ENCODE measurements around the gene RBMXL2.

RBMXL2 gene

GRCh38 chr11:7088921-7089320 is at the start of gene RBMXL2:
RBMXL2 (plus strand) TSS chr11:7088998; CDS start chr11:7089121, 123 bp downstream.
- DNase-seq (ENCODE audit: insufficient read length, low spot score) (no peak), FAIRE-seq (no peak)
- TF ChIP-seq POLR2A (IDR thresholded peaks at IDR 0.05; ENCODE audit: low read depth, low read length): no peak

- no peak for FAIRE-seq
- TF ChIP-seq POLR2A (IDR thresholded peaks at IDR 0.05; ENCODE audit: low read depth, low read length): no peak
- no peak for DNase-seq (ENCODE audit: insufficient read length, low spot score)
Observed at GRCh38 chr11:7046474-7047175, 42.2 kb upstream of the RBMXL2 start.

GRCh38 chr11:7050191-7050590 is 38.6 kb upstream of the RBMXL2 start:
- no peak for DNase-seq (ENCODE audit: insufficient read length, low spot score)
- no peak for TF ChIP-seq POLR2A (IDR thresholded peaks at IDR 0.05; ENCODE audit: low read depth, low read length)
- FAIRE-seq: no peak

GRCh38 chr11:7056828-7057513 is 31.8 kb upstream of the RBMXL2 start:
- FAIRE-seq: no peak
- no peak for DNase-seq (ENCODE audit: insufficient read length, low spot score)
- no peak for TF ChIP-seq POLR2A (IDR thresholded peaks at IDR 0.05; ENCODE audit: low read depth, low read length)

- TF ChIP-seq POLR2A (IDR thresholded peaks at IDR 0.05; ENCODE audit: low read depth, low read length): no peak
- FAIRE-seq: no peak
- no peak for DNase-seq (ENCODE audit: insufficient read length, low spot score)
Observed at GRCh38 chr11:7057641-7058040, 31.2 kb upstream of the RBMXL2 start.

- DNase-seq (ENCODE audit: insufficient read length, low spot score) (no peak), FAIRE-seq (peak; percentile 65)
- TF ChIP-seq POLR2A (IDR thresholded peaks at IDR 0.05; ENCODE audit: low read depth, low read length): no peak
Observed at GRCh38 chr11:7060868-7061267, 27.9 kb upstream of the RBMXL2 start.

- DNase-seq (ENCODE audit: insufficient read length, low spot score) (no peak), FAIRE-seq (no peak)
- TF ChIP-seq POLR2A (IDR thresholded peaks at IDR 0.05; ENCODE audit: low read depth, low read length): no peak
Observed at GRCh38 chr11:7062534-7062933, 26.3 kb upstream of the RBMXL2 start.

- TF ChIP-seq POLR2A (IDR thresholded peaks at IDR 0.05; ENCODE audit: low read depth, low read length): no peak
- DNase-seq (ENCODE audit: insufficient read length, low spot score) (no peak), FAIRE-seq (no peak)
Observed at GRCh38 chr11:7072401-7073028, 16.3 kb upstream of the RBMXL2 start.

GRCh38 chr11:7077101-7077500 is 11.7 kb upstream of the RBMXL2 start:
- TF ChIP-seq POLR2A (IDR thresholded peaks at IDR 0.05; ENCODE audit: low read depth, low read length): no peak
- no peak for FAIRE-seq
- no peak for DNase-seq (ENCODE audit: insufficient read length, low spot score)

- no peak for TF ChIP-seq POLR2A (IDR thresholded peaks at IDR 0.05; ENCODE audit: low read depth, low read length)
- no peak for FAIRE-seq
- no peak for DNase-seq (ENCODE audit: insufficient read length, low spot score)
Observed at GRCh38 chr11:7079545-7080135, 9.2 kb upstream of the RBMXL2 start.

GRCh38 chr11:7080900-7081299 is 7.9 kb upstream of the RBMXL2 start:
- DNase-seq (ENCODE audit: insufficient read length, low spot score) (no peak), FAIRE-seq (no peak)
- no peak for TF ChIP-seq POLR2A (IDR thresholded peaks at IDR 0.05; ENCODE audit: low read depth, low read length)

- no peak for TF ChIP-seq POLR2A (IDR thresholded peaks at IDR 0.05; ENCODE audit: low read depth, low read length)
- FAIRE-seq (no peak), DNase-seq (ENCODE audit: insufficient read length, low spot score) (no peak)
Observed at GRCh38 chr11:7081441-7081840, 7.4 kb upstream of the RBMXL2 start.

- no peak for DNase-seq (ENCODE audit: insufficient read length, low spot score)
- TF ChIP-seq POLR2A (IDR thresholded peaks at IDR 0.05; ENCODE audit: low read depth, low read length): no peak
- FAIRE-seq: no peak
Observed at GRCh38 chr11:7089328-7090251, 792 bp downstream of the RBMXL2 start.
